T-helper 22 cell (primary cell): Measurements from ENCODE around the gene COL4A3.
"Not testable (repeated sequence)": the region's sequence is repeated elsewhere in the genome, so short reads cannot be mapped to it uniquely, and the experiment has no call there.

ENCODE experiments used
- DNase-seq: peaks from one replicate; pipeline ENCODE4 v3.0.0-alpha.2; 2020; ENCODE audit warnings: low read depth

Gene COL4A3

DNA sequence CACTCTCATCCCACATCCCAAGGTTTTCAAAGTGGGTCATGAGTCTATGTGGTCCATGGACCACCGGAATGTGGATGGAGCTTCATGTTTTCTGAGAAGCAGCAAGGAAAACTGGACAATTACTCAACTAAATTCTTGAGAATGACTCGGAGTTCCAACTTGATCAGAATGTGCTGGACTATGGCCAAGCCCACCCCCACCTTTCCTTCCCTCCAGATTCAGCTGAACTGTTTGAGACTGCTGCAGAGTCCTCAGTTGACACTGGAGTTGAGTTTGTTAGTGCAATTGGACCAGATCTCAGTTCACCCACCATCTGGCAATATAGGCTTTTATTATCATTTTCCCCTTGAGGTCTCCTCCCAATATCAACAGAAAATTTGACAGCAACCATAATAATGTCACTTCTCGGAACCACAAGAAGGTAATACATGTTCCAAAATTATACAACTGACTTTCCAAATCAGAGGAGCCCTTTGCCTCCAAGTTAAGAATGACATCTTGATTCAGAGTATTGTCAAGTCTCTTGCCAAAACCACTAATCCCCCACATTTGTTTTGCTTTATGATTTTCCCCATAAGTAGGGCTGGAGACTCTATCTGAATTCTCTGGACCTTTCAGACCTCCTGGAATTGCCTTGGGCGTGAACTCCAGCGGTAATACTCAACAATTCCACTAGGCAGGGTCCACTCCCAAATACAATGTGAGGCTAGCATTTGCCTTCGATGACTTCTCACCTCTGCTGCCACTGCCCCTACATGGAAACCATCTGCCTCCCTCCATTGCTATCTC is 9.2 kb upstream of the COL4A3 start:
- DNase-seq: no peak

DNA sequence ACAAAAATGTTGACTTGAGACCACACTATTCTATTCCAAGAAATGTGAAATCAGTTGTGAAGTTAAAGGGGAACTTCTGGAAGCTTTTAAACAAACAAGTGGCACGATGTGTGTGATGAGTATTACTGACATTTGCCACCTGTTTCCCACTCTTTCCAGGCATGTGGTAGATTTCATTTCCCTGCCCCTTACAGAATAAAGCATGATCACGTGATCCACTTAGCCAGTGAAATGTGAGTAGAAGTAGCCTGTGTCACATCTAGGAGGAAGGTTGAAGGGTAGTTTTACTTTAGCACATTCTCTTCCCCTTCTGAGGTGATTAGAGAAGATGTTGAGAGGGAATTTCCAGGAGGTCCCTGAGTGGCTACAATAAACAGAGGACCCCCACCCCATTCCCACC is 4.3 kb upstream of the COL4A3 start:
- DNase-seq: no peak

DNA sequence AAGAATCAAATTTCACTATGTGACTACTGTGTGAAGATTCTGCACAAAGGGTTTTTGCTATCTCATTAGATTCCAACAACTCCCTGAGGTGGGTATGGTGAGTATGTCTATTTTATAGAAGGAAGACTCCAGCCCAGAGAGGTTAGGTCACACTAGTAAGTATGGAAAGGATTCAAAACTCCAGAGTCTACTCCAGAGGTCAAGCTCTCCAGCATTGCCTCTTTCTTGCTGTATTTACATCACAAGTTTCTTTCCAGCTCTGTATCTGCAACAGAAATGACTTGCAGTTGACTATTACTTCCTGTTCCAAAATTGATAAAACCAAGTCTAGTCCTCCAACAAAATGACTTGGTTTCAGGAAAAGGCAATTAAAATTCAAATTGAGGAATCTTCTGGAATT is 2.5 kb upstream of the COL4A3 start:
- no peak for DNase-seq

DNA sequence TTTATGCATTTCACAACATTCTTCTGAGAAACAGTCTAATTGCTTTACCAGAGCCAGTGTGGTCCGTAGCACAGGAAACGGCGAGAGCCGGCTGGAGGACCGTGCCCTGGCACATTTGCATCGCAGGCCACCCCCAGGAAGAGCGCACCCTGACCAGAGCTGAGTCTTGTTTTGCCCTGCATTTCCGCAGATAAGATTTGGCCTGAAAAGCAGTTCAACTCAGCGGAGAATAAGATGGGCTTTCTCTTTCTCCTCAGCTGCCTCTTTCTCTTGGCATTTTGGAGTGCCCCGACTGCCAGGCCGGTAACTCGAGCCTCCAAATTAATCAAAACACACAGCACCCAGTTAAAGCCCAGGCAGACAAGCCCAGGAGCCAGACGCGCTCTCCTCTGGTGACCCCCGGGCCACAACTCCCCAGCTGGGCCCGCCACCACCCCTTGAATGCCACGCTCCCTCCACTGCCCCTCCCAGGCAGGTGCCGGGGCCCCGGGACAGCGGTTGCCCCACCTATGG is 883 bp upstream of the COL4A3 start:
- no peak for DNase-seq

DNA sequence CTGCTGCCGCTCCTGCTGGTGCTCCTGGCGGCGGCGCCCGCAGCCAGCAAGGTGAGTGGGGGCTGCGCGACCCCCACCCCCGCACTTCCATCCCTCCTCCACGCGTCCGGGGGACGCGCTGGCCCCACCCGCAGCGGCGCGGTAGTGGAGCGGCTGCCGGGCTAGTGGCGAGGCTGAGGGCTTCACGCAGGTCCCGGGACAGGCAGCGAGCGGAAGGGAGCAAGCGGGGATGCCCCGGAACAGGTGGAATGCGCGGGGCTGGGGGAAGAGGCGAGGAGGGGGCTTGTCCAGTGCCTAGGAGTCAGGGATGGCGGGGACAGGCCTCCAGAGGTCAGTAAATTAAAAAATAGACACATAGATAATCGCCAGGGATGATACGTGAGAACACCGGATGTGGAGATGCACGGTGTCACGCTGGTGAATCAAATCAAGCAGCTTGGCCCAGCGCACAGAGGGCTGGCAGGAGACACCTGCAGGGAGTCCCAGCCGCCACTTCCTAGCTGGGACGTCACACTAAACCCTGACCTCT is 403 bp downstream of the COL4A3 start:
- no peak for DNase-seq

DNA sequence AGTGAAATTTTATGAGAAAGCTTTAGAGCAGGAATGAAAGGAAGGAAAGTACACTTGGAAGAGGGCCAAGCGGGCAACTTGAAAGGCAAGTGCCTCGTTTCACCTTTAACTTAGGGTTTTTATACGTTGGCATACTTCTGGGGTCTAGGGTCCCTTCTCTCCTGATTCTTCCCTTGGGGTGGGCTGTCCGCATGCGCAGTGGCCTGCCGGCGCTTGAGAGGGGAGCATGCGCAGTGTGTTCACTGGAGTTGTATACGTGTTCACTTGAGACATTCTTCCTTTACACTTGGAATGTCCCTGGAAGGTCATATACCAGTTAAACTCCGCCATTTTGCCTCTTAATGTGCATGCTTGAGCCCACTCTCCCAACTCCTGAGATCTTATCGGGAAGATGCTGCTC is 7.4 kb downstream of the COL4A3 start:
- DNase-seq: not testable (repeated sequence)

DNA sequence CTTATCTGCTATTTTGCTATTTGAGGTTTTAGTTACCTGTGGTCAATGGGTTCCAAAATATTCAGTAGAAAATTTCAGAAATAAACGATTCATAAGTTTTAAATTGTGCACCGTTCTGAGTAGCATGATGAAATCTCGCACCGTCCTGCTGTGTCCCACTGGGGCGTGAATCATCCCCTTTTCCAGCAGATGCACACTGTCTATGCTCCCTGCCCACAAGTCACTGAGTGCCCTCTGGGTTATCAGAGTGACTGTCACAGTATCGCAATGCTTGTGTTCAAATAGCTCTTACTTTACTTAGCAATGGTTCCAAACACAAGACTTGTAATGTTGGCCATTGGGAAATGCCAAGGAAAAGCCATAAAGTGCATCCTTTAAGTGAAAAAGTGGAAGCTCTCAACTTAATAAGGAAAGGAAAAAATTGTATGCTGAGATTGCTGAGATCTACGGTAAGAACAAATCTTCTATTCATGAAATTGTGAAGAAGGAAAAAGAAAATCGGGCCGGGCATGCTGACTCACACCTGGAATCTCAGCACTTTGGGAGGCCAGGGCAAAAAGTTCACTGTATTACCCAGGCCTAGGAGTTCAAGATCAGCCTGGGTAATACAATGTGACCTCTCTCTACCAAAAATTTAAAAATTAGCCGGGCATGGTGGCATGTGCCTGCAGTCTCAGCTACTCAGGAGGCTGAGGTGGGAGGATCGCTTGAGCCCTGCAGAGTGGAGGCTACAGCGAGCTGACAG is 13.3 kb downstream of the COL4A3 start:
- no peak for DNase-seq

DNA sequence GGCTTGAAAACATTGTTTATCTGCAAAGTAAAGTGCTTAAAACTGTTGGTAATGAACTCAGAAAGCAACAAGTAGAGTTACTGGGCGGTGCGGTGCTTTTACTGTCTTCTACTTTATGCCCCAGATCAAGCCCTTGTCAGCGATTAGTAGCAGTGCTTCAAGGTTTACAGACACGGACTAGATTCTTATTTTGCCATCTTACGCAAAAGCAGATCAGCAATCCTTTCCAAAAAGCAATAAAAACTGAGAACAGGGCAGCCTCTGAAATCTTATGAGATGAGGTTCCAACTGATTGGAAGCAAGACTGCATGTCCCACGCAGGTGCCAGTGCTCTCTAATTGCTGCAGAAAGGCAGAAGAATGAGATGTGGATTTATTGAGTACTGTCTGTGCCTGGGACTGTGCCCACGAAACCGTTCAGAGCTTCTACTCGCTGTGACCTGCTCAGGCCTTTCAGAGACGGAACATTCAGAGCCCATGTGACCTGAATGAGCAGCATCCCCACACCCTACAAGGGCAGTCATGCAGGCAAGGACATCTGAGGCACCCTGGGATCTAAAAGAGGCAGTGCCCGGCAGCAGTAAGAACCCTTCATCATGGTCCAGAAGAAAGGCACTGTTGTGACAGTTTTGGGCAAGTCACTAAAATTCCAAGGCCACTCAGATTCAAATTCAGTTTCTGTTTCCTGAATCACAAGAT is 15.7 kb downstream of the COL4A3 start:
- DNase-seq: no peak

DNA sequence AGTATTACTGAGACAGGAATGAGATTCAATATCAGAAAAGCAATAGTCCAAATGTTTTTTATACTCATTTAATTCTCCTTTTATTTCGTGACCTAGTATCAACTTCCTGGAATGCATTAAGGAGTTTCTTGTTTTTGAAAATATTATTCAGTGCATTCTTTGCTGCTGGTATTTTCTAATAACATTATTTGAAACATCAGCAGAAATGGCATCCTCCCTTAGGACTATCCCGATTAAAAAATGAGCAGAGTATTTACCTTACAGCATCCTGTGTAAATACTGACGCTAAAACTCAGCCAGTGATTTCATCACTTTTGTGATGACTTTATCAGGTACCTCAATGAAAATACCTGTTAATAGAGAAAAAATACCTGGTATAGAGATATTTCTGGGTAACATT is 16.3 kb downstream of the COL4A3 start:
- DNase-seq: no peak

DNA sequence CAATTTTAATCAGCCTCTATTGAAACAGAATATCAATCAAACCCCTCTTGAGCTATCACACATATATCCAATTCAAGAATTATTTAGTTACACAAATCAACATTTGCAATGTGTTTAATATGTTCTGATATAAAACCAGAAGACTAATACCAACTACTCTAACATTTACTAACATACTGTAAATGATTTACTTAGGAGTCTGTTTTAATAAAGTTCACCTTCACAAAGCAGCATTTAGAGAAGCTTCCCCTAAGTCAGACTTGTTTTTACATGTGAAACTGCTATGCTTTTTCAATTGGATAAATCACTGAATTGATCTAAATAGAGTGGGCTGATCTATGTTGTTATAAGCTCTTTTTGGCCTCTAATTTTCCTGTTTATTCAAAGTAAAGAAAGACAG is 18.3 kb downstream of the COL4A3 start:
- no peak for DNase-seq

DNA sequence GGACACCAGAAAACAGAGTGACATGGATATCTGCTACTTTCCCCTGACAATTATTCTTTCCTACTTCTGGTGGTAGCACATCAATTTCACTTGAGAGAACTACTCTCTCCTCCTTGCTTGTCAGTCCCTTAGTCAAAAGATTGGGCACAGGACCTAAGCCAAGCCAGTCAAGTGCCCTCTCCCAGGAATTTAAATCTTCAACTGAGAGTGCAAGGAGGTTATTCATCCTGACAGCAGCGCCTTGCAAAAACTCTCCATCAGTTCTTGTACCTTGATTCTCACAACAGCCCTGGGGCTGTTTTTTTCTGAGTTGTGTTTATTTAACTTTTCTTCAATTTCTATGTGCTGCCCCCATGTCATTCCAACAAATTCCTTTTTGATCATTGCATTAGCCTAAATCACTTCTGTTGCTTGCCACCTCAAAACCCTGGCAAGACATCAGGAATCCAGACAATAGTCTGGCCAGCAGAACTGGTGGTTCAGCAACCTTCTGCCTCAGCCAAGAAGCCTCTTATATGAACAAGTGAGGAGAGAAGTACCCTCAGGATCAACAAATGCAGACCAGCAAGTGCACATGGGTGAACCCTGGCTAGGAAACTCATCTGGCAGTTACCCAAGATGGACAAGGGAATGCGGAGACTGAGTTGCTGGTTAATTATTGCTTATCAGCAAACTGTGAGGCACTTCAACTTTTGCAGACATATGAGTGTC is 19.4 kb downstream of the COL4A3 start:
- DNase-seq: no peak

DNA sequence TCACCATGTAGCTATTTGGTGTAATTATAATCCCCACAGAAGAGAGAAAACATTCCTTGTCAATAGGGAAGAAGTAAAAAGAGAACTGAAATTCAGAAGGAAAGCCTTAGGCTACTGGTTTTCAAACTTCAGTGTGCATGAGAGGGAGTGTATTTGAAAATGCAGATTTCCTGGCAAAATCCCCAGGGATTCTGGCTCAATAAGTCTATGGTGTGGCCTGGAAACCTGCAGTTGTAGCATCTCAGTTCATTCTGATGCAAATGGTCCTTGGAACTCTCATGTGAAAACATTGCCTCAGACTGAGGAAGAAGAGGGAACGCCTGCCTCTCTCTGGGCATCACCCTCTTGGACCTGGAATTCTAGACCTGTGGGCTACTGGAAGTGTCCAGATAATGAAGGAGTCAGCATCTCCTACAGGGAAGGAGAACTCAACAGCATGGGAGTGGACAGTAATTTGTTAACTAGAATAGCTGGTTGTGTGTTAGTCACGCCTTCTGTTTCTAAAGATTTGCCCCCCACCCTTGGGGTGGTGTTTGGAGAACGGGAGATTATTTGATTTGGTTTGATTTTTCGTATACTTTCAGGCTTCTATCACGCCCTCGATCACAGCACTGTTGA is 21.3 kb downstream of the COL4A3 start:
- no peak for DNase-seq

DNA sequence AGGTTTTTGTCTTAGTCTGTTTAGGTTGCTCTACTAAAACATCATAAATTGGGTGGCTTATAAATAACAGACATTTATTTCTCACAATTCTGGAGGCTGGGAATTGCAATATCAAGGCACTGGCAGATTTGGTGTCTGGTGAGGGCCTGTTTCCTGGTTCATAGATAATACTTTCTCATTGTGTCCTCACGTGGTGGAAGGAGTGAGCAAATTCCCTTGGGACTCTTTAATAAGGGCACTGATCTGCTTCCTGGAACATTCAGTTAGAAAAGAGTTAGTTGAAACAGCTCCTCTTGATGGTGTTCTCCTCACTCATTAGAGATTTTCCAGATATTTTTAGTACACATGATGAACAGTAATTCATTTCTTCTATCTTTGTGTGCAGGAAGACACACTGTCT is 22.3 kb downstream of the COL4A3 start:
- DNase-seq: no peak

DNA sequence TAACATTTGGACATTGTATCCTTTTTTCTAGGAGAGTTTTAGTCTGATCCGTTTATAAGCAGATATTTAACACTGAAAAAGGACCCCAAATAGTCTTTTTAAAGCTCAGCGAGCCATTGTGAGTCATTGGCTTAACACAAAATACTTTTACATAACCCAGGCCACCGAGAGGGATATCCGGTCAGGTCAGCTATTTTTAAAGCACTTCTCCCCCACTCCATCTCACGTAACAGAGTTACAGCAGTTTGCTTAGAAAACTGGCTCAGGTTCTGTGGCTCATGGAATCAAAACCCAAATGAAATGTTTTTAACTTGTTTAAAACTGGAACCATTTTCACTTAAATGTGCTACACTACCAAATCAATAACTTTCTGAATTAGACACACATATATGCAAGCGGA is 23.9 kb downstream of the COL4A3 start:
- no peak for DNase-seq

DNA sequence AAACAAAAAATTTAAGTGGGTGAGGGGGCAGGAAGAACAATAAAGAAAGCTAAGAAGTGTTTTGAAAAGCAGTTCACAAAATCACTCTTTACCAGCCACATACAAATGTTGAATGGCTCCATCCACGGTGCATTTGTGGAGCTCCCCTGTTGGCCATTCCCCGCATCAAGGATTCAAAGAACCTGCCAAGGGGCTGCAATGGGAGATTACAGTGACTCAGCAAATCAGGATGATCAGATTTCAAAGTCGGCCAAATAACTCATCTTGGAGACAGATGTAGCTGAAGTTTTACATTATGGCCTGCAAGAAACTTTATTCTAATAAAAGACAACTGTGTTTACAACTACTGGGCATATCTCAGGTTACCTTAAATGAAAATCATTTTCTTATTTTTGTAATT is 26.9 kb downstream of the COL4A3 start:
- no peak for DNase-seq

DNA sequence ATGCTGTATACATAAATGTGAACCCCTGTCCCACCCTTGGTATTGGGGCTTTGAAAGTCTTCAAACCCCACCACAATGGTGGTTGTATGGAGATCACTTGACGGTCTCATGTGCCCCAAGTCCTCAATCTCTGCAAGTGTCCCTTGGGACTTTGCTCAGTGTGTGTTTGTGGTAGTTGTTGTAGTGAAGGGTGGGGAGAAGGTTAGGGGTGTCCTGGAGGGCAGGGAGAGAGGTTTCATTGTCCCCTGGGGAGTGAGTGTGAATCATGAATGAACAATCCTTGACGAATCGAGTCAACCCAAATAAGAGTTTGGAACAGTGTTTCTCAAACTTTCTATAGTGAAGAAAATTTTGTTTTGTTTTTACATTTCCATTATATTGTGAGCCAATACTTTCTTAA is 28.1 kb downstream of the COL4A3 start:
- no peak for DNase-seq

DNA sequence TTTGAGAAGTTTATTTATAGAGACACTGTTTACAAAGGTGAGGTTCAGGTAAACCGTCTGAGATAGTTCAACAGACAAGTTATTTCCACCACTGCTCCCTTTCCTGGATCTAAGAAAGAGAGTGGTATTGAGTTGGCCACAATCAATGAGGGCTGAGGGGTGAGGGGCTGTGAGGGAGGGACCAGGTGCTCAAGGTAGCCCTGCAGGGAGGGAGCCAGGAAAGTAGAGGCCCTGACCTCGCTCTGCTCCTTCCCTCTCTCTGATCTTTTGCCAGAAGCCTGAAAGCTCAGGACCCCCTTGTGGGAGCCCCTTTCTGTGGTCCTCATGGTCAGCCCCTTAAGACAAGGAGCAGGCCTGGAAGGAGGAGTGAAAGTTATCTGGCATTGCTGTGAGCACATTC is 29.8 kb downstream of the COL4A3 start:
- DNase-seq: no peak

DNA sequence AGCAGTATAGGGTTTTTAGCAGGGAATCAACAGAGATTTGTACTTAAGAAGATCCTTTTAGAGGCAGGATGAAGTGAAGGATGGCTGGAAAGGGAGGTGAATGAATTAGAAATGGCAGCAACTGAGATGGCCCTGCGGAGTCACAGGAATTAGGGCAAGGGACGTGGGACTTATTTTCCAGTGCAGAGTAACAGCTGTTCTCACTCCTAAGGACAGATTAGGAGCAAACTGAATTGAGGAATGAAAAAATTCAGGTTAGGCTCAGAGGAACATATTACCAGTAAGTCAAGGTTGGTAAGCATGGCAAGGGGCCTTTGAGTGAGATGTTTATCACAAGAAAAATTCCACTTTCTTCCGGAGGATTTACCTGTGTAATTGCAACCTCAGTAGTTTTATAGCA is 34.4 kb downstream of the COL4A3 start:
- DNase-seq: no peak

DNA sequence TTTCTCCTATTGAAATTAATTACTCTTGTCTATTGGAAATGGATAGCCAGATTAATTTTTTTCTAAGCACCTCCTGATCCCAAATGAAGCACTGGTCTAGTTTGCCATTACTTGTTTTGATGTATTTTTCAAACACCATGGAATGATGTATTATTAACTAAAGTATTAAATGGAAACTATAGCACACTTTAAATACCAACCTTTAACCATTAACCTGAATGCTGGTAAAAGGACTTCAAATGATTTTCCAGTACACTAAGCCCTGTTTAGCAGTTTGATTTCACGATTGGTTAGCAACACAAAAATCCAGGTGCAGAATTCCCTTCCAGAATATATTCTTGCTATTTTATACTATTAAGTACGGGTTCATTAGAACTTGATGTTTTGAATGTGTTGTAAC is 37.3 kb downstream of the COL4A3 start:
- no peak for DNase-seq

DNA sequence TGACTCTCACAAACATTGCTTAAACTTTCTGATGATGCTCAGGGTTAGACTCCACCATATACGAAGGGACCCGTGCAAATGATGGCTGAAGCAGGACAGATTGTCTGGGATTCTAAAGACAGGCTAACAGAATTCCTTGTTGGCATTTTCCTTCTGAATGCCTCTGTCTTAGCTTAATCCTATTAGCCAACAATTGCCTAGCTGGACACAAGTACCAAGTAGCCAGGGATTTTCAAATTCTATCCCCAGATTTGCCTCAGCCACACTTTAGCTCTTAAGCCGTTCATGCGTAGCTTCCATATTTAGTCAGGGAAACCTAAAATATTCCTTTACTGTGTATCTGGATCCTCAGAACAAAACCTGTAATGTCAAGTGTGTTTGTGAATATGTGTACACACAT is 40.0 kb downstream of the COL4A3 start:
- DNase-seq: no peak

DNA sequence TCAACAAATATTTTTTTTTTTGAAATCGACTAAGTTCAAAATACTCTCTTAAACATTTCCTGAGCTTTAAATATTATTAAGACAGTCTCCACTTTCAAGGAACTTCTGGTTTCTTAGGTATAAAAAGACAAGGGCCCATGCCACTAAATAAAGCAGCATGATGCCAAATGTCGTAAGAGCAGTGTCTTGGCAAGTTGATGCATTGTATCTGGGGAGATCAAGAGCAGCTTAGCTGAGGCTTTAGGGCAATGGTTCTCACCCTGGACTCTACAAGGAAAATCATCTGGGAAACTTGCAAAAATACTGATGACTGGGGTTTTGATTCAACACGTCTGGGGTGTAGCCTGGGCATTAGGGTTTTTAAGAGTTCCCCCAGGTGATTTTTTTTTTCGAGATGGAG is 41.3 kb downstream of the COL4A3 start:
- no peak for DNase-seq

DNA sequence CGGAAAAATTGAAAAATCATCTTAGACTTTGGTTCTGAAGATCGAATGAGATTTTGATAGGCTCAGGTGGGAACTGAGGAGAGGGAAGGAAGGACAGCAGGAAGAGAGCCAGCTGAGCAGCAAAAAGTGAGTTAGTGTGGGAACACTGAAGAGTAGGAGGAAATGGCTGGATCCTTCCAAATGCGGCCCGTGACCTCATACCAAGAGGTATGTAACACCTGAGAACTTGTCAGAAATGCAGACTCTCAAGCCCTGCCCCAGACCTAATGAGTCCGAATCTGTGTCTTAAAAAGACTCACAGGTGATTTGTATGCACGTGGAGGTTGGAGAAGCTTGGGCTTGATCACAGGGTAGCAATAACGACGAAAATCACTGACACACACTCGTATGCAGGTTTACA is 42.0 kb downstream of the COL4A3 start:
- DNase-seq: no peak
